SK-N-MC (cell line): Measurements from ENCODE around the gene PLCB3.
A peak's percentile ranks its signal among the peaks of the same experiment; 100 is the strongest.

ENCODE experiments used
- DNase-seq: peaks from one replicate; pipeline ENCODE4 v3.0.0-alpha.2; 2011; ENCODE audit warnings: low read depth, low spot score
- H3K27ac ChIP-seq: fragments of 200-600 bp; sonication (generic); 2 replicates; pipeline ENCODE4 v1.5.1; 2016; ENCODE audit warnings: mixed run types
- H3K36me3 ChIP-seq: fragments of 200-600 bp; sonication (generic); 2 replicates; pipeline ENCODE4 v1.6.1; 2017; ENCODE audit warnings: antibody characterized with exemption, low read length, mixed read lengths; ENCODE audit not compliant: insufficient read depth
- H3K4me3 ChIP-seq: fragments of 200-600 bp; sonication (generic); 2 replicates; pipeline ENCODE4 v1.5.1; 2016
- H3K9ac ChIP-seq: fragments of 200-600 bp; sonication (generic); 2 replicates; pipeline ENCODE4 v1.8.0; 2017; ENCODE audit warnings: mixed run types, mixed read lengths; ENCODE audit not compliant: insufficient read length
- H3K9me3 ChIP-seq: fragments of 200-600 bp; sonication (generic); 2 replicates; pipeline ENCODE4 v1.6.1; 2017; ENCODE audit warnings: low read depth, mild to moderate bottlenecking, antibody characterized with exemption, low read length, moderate library complexity, mixed read lengths
- EZH2 ChIP-seq: fragments of 200-600 bp; sonication (generic); IDR thresholded peaks from one replicate; pipeline ENCODE4 v1.6.1; 2017; ENCODE audit warnings: antibody characterized with exemption
- FOXP2 ChIP-seq: optimal IDR thresholded peaks from 2 replicates; pipeline ENCODE3; 2011; ENCODE audit warnings: mild to moderate bottlenecking, moderate library complexity; ENCODE audit not compliant: insufficient read depth; ENCODE audit errors: extremely low read length, control extremely low read depth
- POLR2AphosphoS5 ChIP-seq: IDR thresholded peaks from 2 replicates; pipeline ENCODE4 v1.6.1; 2012; ENCODE audit warnings: mild to moderate bottlenecking, low read depth, low read length, borderline replicate concordance

The PLCB3 gene

DNA sequence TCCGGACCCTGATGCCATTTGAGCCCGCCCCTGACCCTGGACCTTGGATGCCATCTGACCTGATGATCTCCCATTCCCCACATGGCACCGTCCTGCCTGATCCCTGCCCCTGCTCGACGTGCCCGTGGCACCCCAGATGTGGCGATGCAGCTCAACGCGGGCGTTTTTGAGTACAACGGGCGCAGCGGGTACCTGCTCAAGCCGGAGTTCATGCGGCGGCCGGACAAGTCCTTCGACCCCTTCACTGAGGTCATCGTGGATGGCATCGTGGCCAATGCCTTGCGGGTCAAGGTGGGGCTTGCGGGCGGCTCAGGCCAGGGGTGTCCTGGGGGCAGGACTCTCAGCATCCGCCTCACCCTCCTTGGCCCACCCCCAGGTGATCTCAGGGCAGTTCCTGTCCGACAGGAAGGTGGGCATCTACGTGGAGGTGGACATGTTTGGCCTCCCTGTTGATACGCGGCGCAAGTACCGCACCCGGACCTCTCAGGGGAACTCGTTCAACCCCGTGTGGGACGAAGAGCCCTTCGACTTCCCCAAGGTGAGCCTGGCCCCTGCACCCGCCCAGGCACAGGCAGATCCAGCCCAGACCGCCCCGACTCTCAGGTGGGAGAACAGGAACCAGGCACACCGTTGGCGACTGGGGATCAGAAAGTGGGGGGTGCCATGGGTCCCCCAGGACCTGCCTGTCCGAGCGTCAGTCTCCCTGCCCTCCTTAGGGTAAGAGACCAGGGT, 11.1 kb downstream of the PLCB3 start:
- DNase-seq: no peak
- TF ChIP-seq EZH2: no peak
- H3K9me3 ChIP-seq: no peaks in the 10 kb centered on the region
- no peak overlapping the region for H3K27ac ChIP-seq
- H3K4me3 ChIP-seq: no peak overlapping the region
- H3K36me3 ChIP-seq: peaks cover 39% of the 10 kb centered on the region; the same call in 1 of the 2 replicates
- H3K9ac ChIP-seq: no peak overlapping the region

DNA sequence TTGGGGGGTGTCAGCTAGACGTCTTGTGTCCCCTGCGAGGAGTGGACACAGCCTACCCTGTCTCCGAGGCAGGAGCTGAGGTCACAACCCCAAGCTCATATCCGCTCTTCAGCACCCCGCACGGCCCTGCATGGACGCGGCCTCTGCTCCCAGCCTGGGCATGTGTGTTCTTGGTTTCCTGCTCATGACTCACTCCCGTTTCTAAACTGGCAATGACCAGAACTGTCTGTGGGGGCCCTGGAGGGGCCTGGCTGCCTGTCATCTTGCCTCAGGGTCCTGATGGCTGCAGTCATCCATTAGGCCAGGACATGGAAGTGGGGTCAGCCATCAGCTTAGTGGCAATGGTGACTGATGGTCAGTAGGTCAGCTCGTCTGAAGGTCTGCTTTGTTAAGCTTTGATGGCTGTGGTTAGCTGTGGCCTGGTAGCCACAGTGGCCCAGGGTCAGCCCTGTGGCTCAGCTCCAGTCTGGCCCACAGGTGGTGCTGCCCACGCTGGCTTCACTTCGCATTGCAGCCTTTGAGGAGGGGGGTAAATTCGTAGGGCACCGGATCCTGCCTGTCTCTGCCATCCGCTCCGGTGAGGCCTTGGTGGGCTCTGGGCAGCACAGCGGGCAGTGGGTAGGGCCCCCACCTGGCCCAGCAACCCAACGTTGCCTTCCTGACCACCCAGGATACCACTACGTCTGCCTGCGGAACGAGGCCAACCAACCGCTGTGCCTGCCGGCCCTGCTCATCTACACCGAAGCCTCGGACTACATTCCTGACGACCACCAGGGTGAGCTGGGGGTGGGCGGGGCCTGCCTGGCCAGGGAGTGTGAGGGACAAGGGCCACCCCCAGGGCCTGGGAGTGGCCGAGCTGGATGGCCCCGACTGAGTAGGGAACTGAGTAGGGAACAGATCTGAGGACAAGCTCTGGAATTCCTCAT, 12.0 kb downstream of the PLCB3 start:
- H3K36me3 ChIP-seq: peaks cover 39% of the 10 kb centered on the region; the same call in 1 of the 2 replicates
- H3K4me3 ChIP-seq: no peak overlapping the region
- TF ChIP-seq FOXP2 (no peak), POLR2AphosphoS5 (no peak), EZH2 (no peak)
- H3K27ac ChIP-seq: no peak overlapping the region
- no peak overlapping the region for H3K9ac ChIP-seq
- no peaks in the 10 kb centered on the region for H3K9me3 ChIP-seq
- no peak for DNase-seq

DNA sequence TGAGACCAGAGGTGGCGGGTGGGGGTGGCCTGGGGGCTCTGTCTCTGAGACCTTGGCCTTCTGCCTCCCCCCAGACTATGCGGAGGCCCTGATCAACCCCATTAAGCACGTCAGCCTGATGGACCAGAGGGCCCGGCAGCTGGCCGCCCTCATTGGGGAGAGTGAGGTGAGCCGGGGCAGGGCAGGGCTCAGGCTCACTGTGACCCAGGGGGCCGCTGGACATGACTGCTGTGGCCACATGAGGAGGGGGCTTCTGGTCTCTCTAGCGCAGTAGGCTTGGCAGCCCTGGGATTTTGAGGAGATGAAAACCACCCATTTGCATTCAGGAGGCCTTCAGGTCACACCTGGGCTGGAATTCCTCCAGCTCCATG, 12.6 kb downstream of the PLCB3 start:
- no peak overlapping the region for H3K9ac ChIP-seq
- no peaks in the 10 kb centered on the region for H3K9me3 ChIP-seq
- H3K36me3 ChIP-seq: peaks cover 33% of the 10 kb centered on the region; the same call in 1 of the 2 replicates
- TF ChIP-seq POLR2AphosphoS5: no peak
- TF ChIP-seq EZH2: no peak
- TF ChIP-seq FOXP2: no peak
- DNase-seq: no peak
- H3K27ac ChIP-seq: no peak overlapping the region
- no peak overlapping the region for H3K4me3 ChIP-seq

DNA sequence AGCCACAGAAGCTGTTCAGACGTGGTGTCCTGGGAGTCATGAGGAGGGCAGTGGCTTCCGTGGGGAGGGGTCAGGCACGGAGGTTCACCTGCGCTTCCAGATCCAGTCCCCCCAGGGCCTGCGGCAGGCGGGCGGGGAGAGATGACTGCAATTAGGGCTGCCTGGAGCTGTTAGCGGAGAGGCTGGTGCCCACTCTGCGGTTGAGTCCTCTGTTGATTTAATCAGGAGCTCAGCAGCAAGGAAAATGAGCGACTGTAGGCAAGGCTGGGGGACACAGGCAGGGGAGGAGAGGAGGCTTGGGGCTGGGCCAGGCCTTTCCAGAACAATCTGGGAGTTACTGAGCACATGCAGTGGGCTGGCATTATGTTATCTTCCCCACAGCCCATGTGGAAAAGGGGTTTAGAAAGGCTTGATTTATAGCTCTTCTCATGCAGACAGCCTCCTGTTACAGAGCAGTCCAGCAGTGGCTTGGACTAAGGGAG, 13.1 kb downstream of the PLCB3 start:
- H3K9ac ChIP-seq: no peak overlapping the region
- peak overlapping the region; percentile 62 for H3K27ac ChIP-seq
- DNase-seq: no peak
- no peak overlapping the region for H3K4me3 ChIP-seq
- peaks cover 30% of the 10 kb centered on the region; the same call in 1 of the 2 replicates for H3K36me3 ChIP-seq
- no peaks in the 10 kb centered on the region for H3K9me3 ChIP-seq
- TF ChIP-seq FOXP2: no peak
- no peak for TF ChIP-seq POLR2AphosphoS5
- no peak for TF ChIP-seq EZH2

DNA sequence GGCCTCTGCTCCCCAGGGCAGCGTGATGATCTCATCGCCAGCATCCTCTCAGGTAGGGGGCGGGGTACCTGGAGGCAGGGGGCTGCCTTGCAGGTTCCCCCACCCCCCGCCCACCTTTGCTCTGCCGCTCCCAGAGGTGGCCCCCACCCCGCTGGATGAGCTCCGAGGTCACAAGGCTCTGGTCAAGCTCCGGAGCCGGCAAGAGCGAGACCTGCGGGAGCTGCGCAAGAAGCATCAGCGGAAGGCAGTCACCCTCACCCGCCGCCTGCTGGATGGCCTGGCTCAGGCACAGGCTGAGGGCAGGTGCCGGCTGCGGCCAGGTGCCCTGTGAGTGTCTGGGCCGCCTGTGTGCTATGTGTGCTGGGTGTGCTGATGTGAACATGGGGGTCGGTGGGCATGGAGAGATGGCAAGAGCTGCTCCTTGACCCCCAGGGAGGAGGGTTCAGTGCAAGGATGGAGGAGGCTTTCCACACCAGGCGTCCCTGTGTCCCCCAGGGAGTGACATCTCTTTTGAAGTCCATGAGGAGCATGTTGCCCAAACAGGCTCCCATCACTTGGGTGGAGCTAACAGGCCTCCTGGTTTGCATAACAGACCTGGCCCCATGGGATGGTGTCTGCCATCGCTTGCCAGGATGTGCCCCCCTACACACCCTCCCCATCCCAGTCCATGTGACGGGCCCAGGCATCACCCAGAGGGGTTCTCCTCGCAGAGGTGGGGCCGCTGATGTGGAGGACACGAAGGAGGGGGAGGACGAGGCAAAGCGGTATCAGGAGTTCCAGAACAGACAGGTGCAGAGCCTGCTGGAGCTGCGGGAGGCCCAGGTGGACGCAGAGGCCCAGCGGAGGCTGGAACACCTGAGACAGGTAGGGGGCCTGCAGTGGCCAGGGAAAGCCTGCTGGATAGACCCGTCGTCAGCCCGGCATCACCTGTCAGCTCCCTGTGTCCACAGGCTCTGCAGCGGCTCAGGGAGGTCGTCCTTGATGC, 14.1 kb downstream of the PLCB3 start:
- no peaks in the 10 kb centered on the region for H3K9me3 ChIP-seq

DNA sequence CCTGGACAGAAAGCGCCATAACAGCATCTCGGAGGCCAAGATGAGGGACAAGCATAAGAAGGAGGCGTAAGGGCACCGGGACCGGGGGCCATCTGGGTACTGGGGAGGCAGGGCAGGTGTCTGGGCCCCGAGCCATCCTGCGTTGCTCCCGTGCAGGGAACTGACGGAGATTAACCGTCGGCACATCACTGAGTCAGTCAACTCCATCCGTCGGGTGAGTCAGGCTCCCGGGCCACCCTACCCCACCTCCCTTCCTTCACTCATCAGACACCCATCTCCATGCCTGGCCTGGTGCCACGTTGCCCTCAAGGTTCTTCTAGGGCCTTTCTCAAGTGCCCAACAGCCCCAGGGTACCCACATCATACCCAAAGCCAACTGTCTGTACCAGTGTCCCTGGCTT, 15.0 kb downstream of the PLCB3 start:
- Histone ChIP-seq H3K4me3 (no peak overlapping the region), H3K9me3 (no peaks in the 10 kb centered on the region), H3K27ac (no peak overlapping the region), H3K9ac (no peak overlapping the region), H3K36me3 (peaks cover 24% of the 10 kb centered on the region; the same call in 1 of the 2 replicates)
- TF ChIP-seq FOXP2: no peak
- no peak for DNase-seq

More for the DNA sequence above, 14.1 kb downstream of the PLCB3 start:
- H3K36me3 ChIP-seq: peaks cover 24% of the 10 kb centered on the region; the same call in 1 of the 2 replicates
- no peak overlapping the region for H3K9ac ChIP-seq
- DNase-seq: no peak
- H3K4me3 ChIP-seq: no peak overlapping the region
- TF ChIP-seq EZH2 (no peak), FOXP2 (no peak), POLR2AphosphoS5 (no peak)
- H3K27ac ChIP-seq: no peak overlapping the region

DNA sequence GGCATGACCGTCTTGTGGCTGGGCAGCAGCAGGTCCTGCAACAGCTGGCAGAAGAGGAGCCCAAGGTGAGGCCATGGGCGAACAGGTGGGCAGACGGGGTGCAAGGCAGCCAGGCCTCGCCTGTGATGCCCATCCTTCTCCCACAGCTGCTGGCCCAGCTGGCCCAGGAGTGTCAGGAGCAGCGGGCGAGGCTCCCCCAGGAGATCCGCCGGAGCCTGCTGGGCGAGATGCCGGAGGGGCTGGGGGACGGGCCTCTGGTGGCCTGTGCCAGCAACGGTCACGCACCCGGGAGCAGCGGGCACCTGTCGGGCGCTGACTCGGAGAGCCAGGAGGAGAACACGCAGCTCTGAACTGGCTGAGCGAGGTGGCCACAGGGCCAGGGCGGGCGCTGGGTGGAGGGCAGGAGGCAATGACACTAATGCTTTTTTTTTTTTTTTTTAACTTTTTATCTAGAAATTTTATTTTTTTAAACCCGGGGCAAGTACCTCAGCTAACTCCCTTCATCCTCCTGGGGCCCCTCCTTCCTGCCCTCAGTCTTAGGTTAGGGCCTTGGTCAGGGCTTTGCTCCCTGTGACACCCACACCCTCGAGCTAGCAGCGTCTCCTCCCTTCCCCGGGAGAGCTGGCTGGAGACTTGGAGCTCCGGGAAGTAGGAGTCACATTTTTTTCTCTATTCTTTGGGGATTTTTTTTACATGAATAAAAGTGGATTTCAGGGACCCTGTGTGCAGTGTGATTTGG, 16.0 kb downstream of the PLCB3 start:
- DNase-seq: no peak
- TF ChIP-seq FOXP2 (no peak), EZH2 (no peak), POLR2AphosphoS5 (no peak)
- Histone ChIP-seq H3K36me3 (peaks cover 21% of the 10 kb centered on the region; the same call in 1 of the 2 replicates), H3K9me3 (no peaks in the 10 kb centered on the region), H3K27ac (peak overlapping the region; percentile 70), H3K4me3 (no peak overlapping the region), H3K9ac (no peak overlapping the region)
